Activated CD4-positive, alpha-beta memory T cell treated with anti-CD3 and anti-CD28 coated beads, Interleukin-2, amount 10 ng/mL, durations not matched to agents 7 days and 5 days (primary cell): Measurements from ENCODE around the gene STIM2. TPM values are rescaled to one million over a fixed set of nuclear protein-coding genes. Genes with fewer than 3 reads are reported as not detected.
"Not testable (repeated sequence)": the region's sequence is repeated elsewhere in the genome, so short reads cannot be mapped to it uniquely, and the experiment has no call there.

ENCODE experiments used
- CTCF ChIA-PET: fragments of 350-600 bp; sonication (Branson Sonifier 250); formaldehyde crosslinking; loops from one replicate; lab custom pipeline; 2021; ENCODE audit warnings: antibody characterized with exemption, inconsistent platforms; lab: Charles Lee
- POLR2A ChIA-PET: fragments of 350-600 bp; sonication (Branson Sonifier 250); formaldehyde crosslinking; loops from one replicate; lab custom pipeline; 2021; ENCODE audit warnings: antibody characterized with exemption; lab: Charles Lee
- DNase-seq: peaks from one replicate; pipeline ENCODE4 v3.0.0-alpha.2; 2020
- H3K27ac Mint-ChIP-seq: one replicate; pipeline ENCODE4 v1.8.0; 2021; ENCODE audit warnings: mild to moderate bottlenecking, mixed read lengths
- H3K27me3 Mint-ChIP-seq: one replicate; pipeline ENCODE4 v1.8.0; 2021; ENCODE audit warnings: mixed read lengths
- H3K36me3 Mint-ChIP-seq: one replicate; pipeline ENCODE4 v1.8.0; 2021; ENCODE audit warnings: low read depth, mixed read lengths
- H3K4me1 Mint-ChIP-seq: one replicate; pipeline ENCODE4 v1.8.0; 2021; ENCODE audit warnings: mixed read lengths
- H3K4me3 Mint-ChIP-seq: one replicate; pipeline ENCODE4 v1.8.0; 2021; ENCODE audit warnings: mild to moderate bottlenecking, mixed read lengths
- H3K9me3 Mint-ChIP-seq: one replicate; pipeline ENCODE4 v1.8.0; 2021; ENCODE audit warnings: mixed read lengths
- total RNA-seq, 2 experiments: library from RNA; stranded (reverse); gene quantifications; one replicate each; pipeline ENCODE4 v1.2.3, GENCODE V29; 2021

The STIM2 gene
- total RNA-seq, 2 experiments from 2014 or later: 53.3 to 58.7 TPM

GRCh38 chr4:26950446-26950845, 89.8 kb downstream of the STIM2 start:
- peaks cover 5% of the 10 kb centered on the region for H3K4me1 Mint-ChIP-seq

DNA sequence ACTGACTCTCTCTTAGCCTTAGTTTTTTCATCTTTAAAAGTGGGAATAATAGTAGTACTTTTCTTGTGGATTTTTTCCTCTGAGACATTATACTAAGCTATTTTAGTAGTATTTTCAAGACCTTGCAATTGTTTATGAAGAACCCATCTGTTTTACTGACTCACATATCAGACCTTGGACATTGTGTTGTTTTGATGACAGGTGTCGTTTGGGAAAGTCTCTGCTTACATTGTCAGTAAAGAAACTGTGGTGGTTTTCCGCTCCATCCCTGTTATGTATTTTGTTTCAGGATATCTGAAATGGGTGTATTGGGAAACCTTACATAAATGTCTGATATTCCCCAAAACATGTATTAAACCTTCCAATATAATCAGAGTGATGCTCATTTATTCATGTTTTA, 92.2 kb downstream of the STIM2 start:
- H3K27ac Mint-ChIP-seq: no peak overlapping the region
- DNase-seq: no peak
- peaks cover 1% of the 10 kb centered on the region for H3K4me1 Mint-ChIP-seq
- no peak overlapping the region for H3K4me3 Mint-ChIP-seq
- peaks cover 6% of the 10 kb centered on the region for H3K9me3 Mint-ChIP-seq
- POLR2A ChIA-PET: no interaction called here
- H3K36me3 Mint-ChIP-seq: peaks cover 14% of the 10 kb centered on the region
- CTCF ChIA-PET: no interaction called here
- H3K27me3 Mint-ChIP-seq: no peaks in the 10 kb centered on the region

More at GRCh38 chr4:26950446-26950845, 89.8 kb downstream of the STIM2 start:
- Mint-ChIP-seq H3K9me3 (peaks cover 7% of the 10 kb centered on the region), H3K27me3 (no peaks in the 10 kb centered on the region), H3K4me3 (no peak overlapping the region), H3K27ac (no peak overlapping the region), H3K36me3 (peaks cover 17% of the 10 kb centered on the region)
- ChIA-PET POLR2A (no interaction called here), CTCF (interaction anchor here (1.0 kb wide), 1 partner anchor 40 kb away, joined by 3 read pairs; no protein-coding TSS in a partner anchor)
- no peak for DNase-seq

DNA sequence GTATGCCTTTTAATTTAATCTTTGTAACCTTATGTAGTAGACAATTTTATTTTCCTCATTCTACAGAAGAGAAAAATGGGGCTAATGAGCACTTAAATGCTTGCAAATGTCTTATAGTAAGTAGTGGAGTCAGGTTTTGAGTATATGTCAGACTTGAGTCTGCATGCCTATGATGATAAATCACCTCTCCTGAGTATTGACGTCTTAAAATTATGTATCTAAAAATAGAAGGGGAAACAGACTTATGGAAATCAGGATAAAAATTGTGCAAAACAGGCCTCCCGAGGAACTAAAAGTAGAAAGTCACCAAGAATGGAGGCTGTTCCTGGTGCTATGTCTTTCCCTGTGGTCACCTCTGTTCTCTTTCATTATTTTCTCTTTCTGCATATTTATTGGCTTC, 92.7 kb downstream of the STIM2 start:
- ChIA-PET CTCF (no interaction called here), POLR2A (no interaction called here)
- Mint-ChIP-seq H3K4me1 (peaks cover 1% of the 10 kb centered on the region), H3K36me3 (peaks cover 12% of the 10 kb centered on the region), H3K27ac (no peak overlapping the region), H3K27me3 (no peaks in the 10 kb centered on the region), H3K4me3 (no peak overlapping the region), H3K9me3 (peaks cover 4% of the 10 kb centered on the region)
- no peak for DNase-seq

DNA sequence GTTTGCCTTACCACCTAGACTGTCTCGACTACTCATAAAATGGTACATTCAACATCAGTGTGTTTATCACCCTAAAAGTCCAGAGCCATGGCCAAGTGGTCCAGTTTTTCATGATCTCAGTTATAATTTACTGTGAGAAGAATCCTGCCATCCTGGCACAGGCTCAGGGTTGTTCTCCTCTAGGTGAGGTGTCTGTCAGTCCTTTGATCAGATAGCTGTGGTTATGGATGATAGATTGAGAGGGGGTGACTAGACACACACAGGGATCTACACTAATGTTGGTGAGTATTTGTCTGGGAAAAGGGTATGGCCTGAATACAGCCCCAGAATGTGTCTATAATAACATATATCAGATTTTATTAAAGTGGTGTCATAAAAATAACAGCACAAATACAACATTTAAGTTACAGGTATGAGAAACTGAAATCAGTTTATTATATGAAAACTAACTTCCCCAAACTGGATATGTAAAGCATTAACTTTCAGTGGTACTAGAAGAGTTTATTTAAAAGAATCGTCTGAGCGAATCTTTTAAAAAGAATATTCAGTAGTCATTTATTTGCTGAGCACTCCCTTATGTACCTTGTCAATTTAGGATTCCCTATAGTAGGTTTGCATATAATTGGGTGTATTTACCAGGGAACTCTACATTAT, 93.3 kb downstream of the STIM2 start:
- H3K4me1 Mint-ChIP-seq: peaks cover 2% of the 10 kb centered on the region
- H3K9me3 Mint-ChIP-seq: peaks cover 4% of the 10 kb centered on the region
- H3K27ac Mint-ChIP-seq: no peak overlapping the region
- ChIA-PET POLR2A (no interaction called here), CTCF (no interaction called here)
- H3K27me3 Mint-ChIP-seq: no peaks in the 10 kb centered on the region
- H3K36me3 Mint-ChIP-seq: peaks cover 16% of the 10 kb centered on the region
- DNase-seq: no peak
- H3K4me3 Mint-ChIP-seq: no peak overlapping the region

DNA sequence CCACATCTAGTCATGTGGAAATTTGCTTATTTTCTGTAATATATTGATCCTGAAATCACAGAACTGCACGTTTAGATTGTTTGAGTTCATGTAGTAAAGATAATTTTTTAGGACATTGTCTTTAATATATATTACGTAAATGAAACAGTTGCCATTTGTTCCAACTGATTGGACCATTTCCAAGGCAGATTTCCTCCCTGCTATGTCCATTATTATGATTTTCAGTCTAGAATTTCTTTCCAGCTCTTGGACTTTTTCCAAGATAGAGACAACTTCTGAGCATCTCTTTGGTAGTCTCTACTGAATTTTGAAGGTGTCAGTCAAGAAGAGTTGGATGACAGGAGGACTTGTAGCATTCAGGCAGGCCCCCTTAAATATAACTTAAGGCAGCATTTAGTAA, 94.6 kb downstream of the STIM2 start:
- H3K4me3 Mint-ChIP-seq: no peak overlapping the region
- peaks cover 4% of the 10 kb centered on the region for H3K9me3 Mint-ChIP-seq
- ChIA-PET POLR2A (no interaction called here), CTCF (no interaction called here)
- no peak for DNase-seq
- H3K27ac Mint-ChIP-seq: no peak overlapping the region
- peaks cover 22% of the 10 kb centered on the region for H3K36me3 Mint-ChIP-seq
- H3K4me1 Mint-ChIP-seq: peaks cover 14% of the 10 kb centered on the region
- no peaks in the 10 kb centered on the region for H3K27me3 Mint-ChIP-seq

GRCh38 chr4:26958925-26959653, 98.4 kb downstream of the STIM2 start:
- H3K27me3 Mint-ChIP-seq: no peaks in the 10 kb centered on the region
- no peak overlapping the region for H3K4me3 Mint-ChIP-seq
- CTCF ChIA-PET: no interaction called here
- POLR2A ChIA-PET: no interaction called here
- H3K9me3 Mint-ChIP-seq: no peaks in the 10 kb centered on the region
- no peak for DNase-seq
- peaks cover 26% of the 10 kb centered on the region for H3K36me3 Mint-ChIP-seq
- peaks cover 13% of the 10 kb centered on the region for H3K4me1 Mint-ChIP-seq
- H3K27ac Mint-ChIP-seq: no peak overlapping the region

- DNase-seq: no peak
- Mint-ChIP-seq H3K27ac (no peak overlapping the region), H3K27me3 (no peaks in the 10 kb centered on the region), H3K36me3 (peaks cover 26% of the 10 kb centered on the region), H3K4me1 (peaks cover 13% of the 10 kb centered on the region), H3K4me3 (no peak overlapping the region), H3K9me3 (no peaks in the 10 kb centered on the region)
- ChIA-PET POLR2A (no interaction called here), CTCF (no interaction called here)
Observed at GRCh38 chr4:26959654-26960047, 99.0 kb downstream of the STIM2 start.

GRCh38 chr4:26962720-26963119, 102.1 kb downstream of the STIM2 start:
- no peak for DNase-seq
- H3K27ac Mint-ChIP-seq: no peak overlapping the region
- ChIA-PET POLR2A (no interaction called here), CTCF (no interaction called here)
- H3K27me3 Mint-ChIP-seq: no peaks in the 10 kb centered on the region
- H3K36me3 Mint-ChIP-seq: peaks cover 28% of the 10 kb centered on the region
- peaks cover 13% of the 10 kb centered on the region for H3K4me1 Mint-ChIP-seq
- no peaks in the 10 kb centered on the region for H3K9me3 Mint-ChIP-seq
- no peak overlapping the region for H3K4me3 Mint-ChIP-seq

DNA sequence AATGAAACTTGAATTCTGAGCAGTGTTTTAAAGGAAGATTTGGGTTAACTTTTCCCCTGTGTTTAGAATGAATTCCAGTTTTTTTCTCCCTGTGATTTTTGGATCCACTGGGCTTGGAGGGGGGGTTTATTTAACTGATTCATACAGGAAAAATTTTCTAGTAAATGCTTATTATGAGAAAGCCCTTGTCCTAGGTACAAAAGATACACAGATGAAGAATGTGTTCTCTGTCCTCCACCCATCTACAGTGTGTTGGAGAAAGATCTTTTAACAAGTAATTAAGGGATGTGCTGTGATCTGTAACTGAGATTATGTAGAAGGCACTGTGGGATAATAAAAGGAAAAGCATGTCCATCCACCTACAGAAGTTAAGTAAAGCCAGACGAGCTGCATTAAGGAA, 103.9 kb downstream of the STIM2 start:
- no peak for DNase-seq
- Mint-ChIP-seq H3K4me1 (peaks cover 8% of the 10 kb centered on the region), H3K4me3 (no peak overlapping the region), H3K27me3 (no peaks in the 10 kb centered on the region), H3K36me3 (peaks cover 18% of the 10 kb centered on the region), H3K9me3 (no peaks in the 10 kb centered on the region), H3K27ac (no peak overlapping the region)
- POLR2A ChIA-PET: no interaction called here
- CTCF ChIA-PET: no interaction called here

- Mint-ChIP-seq H3K4me1 (peaks cover 3% of the 10 kb centered on the region), H3K36me3 (peaks cover 20% of the 10 kb centered on the region), H3K27ac (no peak overlapping the region), H3K9me3 (no peaks in the 10 kb centered on the region), H3K4me3 (no peak overlapping the region), H3K27me3 (no peaks in the 10 kb centered on the region)
- CTCF ChIA-PET: no interaction called here
- POLR2A ChIA-PET: no interaction called here
- no peak for DNase-seq
Observed at GRCh38 chr4:26964994-26965393, 104.4 kb downstream of the STIM2 start.

DNA sequence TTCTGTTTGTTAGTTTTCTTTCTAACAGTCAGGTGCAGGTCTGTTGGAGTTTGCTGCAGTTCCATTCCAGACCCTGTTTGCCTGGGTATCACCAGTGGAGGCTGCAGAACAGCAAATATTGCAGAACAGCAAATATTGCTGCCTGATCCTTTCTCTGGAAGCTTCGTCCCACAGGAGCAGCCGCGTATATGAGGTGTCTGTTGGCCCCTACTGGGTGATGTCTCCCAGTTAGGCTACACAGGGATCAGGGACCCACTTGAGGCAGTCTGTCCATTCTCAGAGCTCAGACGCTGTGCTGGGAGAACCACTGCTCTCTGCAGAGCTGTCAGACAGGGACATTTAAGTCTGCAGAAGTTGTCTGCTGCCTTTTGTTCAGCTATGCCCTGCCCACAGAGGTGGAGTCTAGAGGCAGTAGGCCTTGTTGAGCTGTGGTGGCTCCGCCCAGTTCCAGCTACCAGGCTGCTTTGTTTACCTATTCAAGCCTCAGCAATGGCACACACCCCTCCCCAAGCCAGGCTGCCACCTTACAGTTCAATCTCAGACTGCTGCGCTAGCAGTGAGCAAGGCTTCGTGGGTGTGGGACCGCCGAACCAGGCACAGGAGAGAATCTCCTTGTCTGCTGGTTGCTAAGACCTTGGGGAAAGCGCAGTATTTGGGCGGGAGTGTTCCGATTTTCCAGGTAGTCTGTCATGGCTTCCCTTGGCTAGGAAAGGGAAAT, 115.0 kb downstream of the STIM2 start:
- H3K27me3 Mint-ChIP-seq, CTCF ChIA-PET, POLR2A ChIA-PET, H3K4me3 Mint-ChIP-seq, H3K27ac Mint-ChIP-seq, H3K4me1 Mint-ChIP-seq, DNase-seq: not testable (repeated sequence)
- Mint-ChIP-seq H3K36me3 (peaks cover 32% of the 10 kb centered on the region), H3K9me3 (peaks cover 11% of the 10 kb centered on the region)

- Mint-ChIP-seq H3K27me3 (no peaks in the 10 kb centered on the region), H3K27ac (no peak overlapping the region), H3K4me1 (peaks cover 5% of the 10 kb centered on the region), H3K4me3 (no peak overlapping the region), H3K36me3 (peaks cover 18% of the 10 kb centered on the region), H3K9me3 (no peaks in the 10 kb centered on the region)
- ChIA-PET CTCF (no interaction called here), POLR2A (no interaction called here)
- no peak for DNase-seq
Observed at GRCh38 chr4:26978387-26979053, 117.9 kb downstream of the STIM2 start.

- Mint-ChIP-seq H3K9me3 (peaks cover 5% of the 10 kb centered on the region), H3K36me3 (peaks cover 27% of the 10 kb centered on the region), H3K27ac (no peak overlapping the region), H3K4me3 (no peak overlapping the region), H3K4me1 (peaks cover 27% of the 10 kb centered on the region), H3K27me3 (no peaks in the 10 kb centered on the region)
- no peak for DNase-seq
- ChIA-PET POLR2A (interaction anchor here (1.2 to 3.2 kb wide), 2 partner anchors 124 to 401 kb away, joined by 4 to 16 read pairs; partner anchors contain the start of genes STIM2 and TBC1D19), CTCF (interaction anchor here (1.6 kb wide), 1 partner anchor 99 kb away, joined by 3 read pairs; no protein-coding TSS in a partner anchor)
Observed at GRCh38 chr4:26984896-26985295, 124.3 kb downstream of the STIM2 start.
